Brain microvascular endothelial cell (primary cell): ENCODE results near the gene BTRC.

ENCODE experiments used
- DNase-seq: peaks from one replicate; pipeline ENCODE4 v3.0.0-alpha.2; 2020
- H3K27ac ChIP-seq: fragments of 250-450 bp; sonication (Bioruptor Pico); 2 replicates; pipeline ENCODE4 v1.5.1; 2020; ENCODE audit warnings: mild to moderate bottlenecking, moderate library complexity
- H3K27me3 ChIP-seq: fragments of 250-450 bp; sonication (Bioruptor Pico); replicated peaks from 2 replicates; pipeline ENCODE4 v1.5.1; 2020; ENCODE audit warnings: mild to moderate bottlenecking
- H3K36me3 ChIP-seq: fragments of 250-450 bp; sonication (Bioruptor Pico); replicated peaks from 2 replicates; pipeline ENCODE4 v1.5.1; 2020; ENCODE audit warnings: mild to moderate bottlenecking
- H3K4me3 ChIP-seq: 2 replicates; pipeline ENCODE4 v1.5.1; 2011; ENCODE audit warnings: low read depth, mild to moderate bottlenecking, control low read depth, low read length, moderate library complexity
- in situ Hi-C: cut with HindIII; loops from 2 replicates; pipeline ENCODE4 v1.10.0; 2017; ENCODE audit warnings: low sequenced_read_pairs, low pct_ligation_motif_present
- TF ChIP-seq, protein P1 (sequence below): IDR thresholded peaks from 2 replicates; pipeline ENCODE4 v1.5.1; 2011; ENCODE audit warnings: low read depth, mild to moderate bottlenecking, moderate library complexity, low read length, control low read depth, inconsistent platforms; ENCODE audit errors: missing control alignments

The BTRC gene

DNA sequence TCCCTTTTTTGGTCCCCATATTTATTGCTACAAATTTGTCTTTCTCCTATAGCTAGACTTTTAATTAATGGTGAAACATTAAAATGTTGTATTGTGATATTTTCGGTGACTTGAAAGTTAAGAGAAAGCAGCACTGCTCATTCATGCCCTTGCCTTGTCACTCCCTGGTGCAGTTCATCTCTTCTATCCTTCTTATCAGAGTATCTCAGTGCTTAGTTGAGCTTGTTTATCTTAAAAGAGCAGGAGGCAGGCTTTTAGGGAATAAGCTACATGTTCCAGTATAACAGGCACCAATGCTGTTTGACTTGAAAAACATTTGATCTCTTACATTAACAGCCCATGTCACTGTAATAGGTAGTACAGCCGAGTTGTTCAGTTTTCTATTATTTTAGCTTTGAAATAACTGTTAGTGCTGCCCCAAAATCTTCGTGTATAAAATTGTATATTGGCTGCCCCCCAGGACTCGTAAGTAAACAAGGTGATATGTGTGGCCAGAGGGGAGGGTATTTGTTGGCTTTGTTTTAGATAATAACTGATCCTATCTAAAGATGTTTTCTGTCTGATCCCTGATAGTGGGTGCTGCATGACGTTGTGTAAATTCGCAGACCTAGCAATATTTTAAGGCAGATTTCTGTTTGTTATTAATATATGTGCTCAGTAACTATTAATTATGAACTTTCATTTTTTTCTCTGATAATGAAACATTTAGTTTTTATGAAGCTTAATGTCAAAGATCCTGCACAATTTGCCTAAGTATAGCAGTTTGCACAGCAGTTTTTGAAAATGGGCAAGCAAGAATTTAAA lies 96.5 kb downstream of the BTRC start:
- Histone ChIP-seq H3K36me3 (no peaks in the 10 kb centered on the region), H3K27me3 (no peaks in the 10 kb centered on the region), H3K4me3 (no peak overlapping the region), H3K27ac (no peak overlapping the region)
- in situ Hi-C loops = no loop called here
- no peak for DNase-seq
- TF ChIP-seq, protein P1, sequence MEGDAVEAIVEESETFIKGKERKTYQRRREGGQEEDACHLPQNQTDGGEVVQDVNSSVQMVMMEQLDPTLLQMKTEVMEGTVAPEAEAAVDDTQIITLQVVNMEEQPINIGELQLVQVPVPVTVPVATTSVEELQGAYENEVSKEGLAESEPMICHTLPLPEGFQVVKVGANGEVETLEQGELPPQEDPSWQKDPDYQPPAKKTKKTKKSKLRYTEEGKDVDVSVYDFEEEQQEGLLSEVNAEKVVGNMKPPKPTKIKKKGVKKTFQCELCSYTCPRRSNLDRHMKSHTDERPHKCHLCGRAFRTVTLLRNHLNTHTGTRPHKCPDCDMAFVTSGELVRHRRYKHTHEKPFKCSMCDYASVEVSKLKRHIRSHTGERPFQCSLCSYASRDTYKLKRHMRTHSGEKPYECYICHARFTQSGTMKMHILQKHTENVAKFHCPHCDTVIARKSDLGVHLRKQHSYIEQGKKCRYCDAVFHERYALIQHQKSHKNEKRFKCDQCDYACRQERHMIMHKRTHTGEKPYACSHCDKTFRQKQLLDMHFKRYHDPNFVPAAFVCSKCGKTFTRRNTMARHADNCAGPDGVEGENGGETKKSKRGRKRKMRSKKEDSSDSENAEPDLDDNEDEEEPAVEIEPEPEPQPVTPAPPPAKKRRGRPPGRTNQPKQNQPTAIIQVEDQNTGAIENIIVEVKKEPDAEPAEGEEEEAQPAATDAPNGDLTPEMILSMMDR = no peak

DNA sequence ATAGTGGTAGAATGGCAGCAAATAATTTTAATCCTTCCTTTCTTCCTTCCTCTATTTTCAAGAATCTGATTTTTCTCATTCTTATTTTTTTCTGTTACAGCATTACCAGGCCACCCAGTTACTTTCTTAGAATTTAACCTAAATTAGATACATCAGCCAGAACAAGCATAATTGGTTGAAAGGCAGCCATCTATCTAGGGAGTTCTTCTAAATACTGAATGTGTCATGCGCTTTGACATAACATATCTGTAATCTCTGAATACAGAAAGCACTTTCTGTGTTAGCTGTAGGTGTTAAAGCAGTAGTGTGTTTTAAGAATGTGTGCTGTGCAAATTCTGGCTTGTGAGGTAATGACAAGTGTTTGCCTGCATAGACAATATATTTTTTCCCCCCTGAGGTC lies 97.3 kb downstream of the BTRC start:
- TF ChIP-seq, protein P1 = no peak
- H3K4me3 ChIP-seq = no peak overlapping the region
- no peak overlapping the region for H3K27ac ChIP-seq
- no peak for DNase-seq
- in situ Hi-C loops = no loop called here
- no peaks in the 10 kb centered on the region for H3K27me3 ChIP-seq
- H3K36me3 ChIP-seq = no peaks in the 10 kb centered on the region

DNA sequence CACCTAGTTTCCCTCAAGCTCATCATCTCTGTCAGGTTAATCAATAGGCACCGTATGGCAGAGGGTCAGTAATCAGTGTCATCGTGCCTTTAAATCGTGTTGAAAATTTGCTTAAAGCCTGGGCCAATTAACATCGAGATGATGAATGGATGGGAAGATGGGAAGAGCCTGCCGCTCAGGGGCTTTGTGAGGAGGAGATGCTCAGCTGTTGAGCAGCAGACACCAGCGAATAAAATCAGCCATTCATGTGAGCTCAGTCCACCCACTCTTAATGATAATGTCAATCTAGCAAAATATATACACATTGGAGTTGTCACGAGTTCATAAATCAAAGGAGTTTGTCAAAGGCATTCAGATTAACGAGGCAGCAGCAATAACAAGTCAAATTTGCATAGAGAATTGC lies 97.7 kb downstream of the BTRC start:
- in situ Hi-C loops = no loop called here
- Histone ChIP-seq H3K27ac (no peak overlapping the region), H3K27me3 (no peaks in the 10 kb centered on the region), H3K4me3 (no peak overlapping the region), H3K36me3 (no peaks in the 10 kb centered on the region)
- TF ChIP-seq, protein P1 = no peak
- DNase-seq = no peak

DNA sequence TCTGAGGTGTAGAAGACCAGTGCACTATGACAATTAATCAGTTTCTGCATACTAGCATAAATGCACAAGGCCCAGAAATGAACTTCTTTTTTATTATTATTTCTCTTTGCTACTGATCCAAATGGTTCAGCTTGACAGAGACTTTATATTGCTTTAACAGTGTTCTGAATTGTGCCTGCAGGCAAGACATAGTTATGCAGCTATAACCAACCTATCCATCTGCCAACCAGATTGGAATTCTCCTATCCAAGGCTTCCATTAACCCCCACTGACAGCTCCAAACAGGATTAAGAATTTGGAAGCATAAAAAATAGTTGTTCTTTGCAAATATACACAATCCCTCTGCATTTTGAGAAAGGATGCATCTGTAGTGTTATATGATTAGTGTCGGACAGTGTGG lies 98.2 kb downstream of the BTRC start:
- no peaks in the 10 kb centered on the region for H3K36me3 ChIP-seq
- TF ChIP-seq, protein P1 = no peak
- H3K27me3 ChIP-seq = no peaks in the 10 kb centered on the region
- H3K27ac ChIP-seq = no peak overlapping the region
- in situ Hi-C loops = no loop called here
- DNase-seq = no peak
- no peak overlapping the region for H3K4me3 ChIP-seq

DNA sequence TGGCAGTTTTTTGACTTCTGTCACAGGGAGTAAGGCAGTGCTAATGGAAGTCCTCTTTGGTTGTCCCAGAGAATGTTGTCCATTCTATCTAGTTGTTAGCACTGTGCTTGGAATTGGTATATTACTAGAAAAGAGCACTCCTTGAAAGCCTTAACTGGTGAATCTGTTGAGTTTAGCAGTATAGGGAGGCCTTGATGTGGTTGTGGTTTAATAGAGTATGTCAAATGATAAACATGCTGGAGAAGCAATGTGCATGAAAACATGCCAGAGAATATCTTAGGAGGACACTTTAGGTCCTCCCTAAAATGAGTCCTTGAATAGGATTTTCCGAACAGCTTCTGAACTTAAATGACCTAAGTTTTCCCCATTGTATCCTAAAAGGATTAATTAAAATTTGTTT lies 98.6 kb downstream of the BTRC start:
- no peak for DNase-seq
- H3K27me3 ChIP-seq = no peaks in the 10 kb centered on the region
- H3K27ac ChIP-seq = no peak overlapping the region
- TF ChIP-seq, protein P1 = no peak
- no peak overlapping the region for H3K4me3 ChIP-seq
- in situ Hi-C loops = no loop called here
- H3K36me3 ChIP-seq = no peaks in the 10 kb centered on the region

DNA sequence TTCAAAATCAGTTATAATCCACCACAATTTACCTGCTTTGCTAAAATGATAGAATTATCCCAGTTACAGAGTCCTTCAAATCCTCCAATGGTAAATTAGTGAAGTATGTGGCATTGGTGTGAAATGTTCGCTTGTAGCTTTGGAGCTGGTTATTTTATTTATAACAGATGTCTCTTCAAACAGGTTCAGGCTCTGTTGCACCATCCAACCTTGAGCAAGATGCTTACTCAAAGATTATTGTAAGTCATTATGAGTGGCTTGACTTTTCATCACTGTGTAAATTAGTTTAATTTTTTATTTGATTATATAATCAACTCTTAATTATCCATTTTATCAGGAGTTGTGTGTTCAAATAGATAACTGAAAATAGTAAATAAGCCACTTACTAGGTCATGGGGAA lies 99.4 kb downstream of the BTRC start:
- TF ChIP-seq, protein P1 = no peak
- Histone ChIP-seq H3K27ac (no peak overlapping the region), H3K27me3 (no peaks in the 10 kb centered on the region), H3K4me3 (no peak overlapping the region), H3K36me3 (no peaks in the 10 kb centered on the region)
- in situ Hi-C loops = no loop called here
- DNase-seq = no peak
